ENCODE measurements around the gene CDC40.
"Not testable (repeated sequence)": the region's sequence is repeated elsewhere in the genome, so short reads cannot be mapped to it uniquely, and the experiment has no call there.

Gene CDC40

GRCh38 chr6:110201151-110201884, 21.1 kb downstream of the CDC40 start:
- DNase-seq, result no peak

- DNase-seq, result no peak
These were observed 27.4 kb downstream of the CDC40 start for GRCh38 chr6:110207652-110208051.

GRCh38 chr6:110211753-110212152, 31.5 kb downstream of the CDC40 start:
- no peak for DNase-seq

GRCh38 chr6:110214338-110214737, 34.1 kb downstream of the CDC40 start:
- DNase-seq, result no peak

- DNase-seq, result no peak
These were observed 35.9 kb downstream of the CDC40 start for GRCh38 chr6:110216140-110216539.

GRCh38 chr6:110217266-110217665, 37.0 kb downstream of the CDC40 start:
- no peak for DNase-seq

- no peak for DNase-seq
These were observed 41.5 kb downstream of the CDC40 start for GRCh38 chr6:110221738-110222137.

- no peak for DNase-seq
These were observed 46.0 kb downstream of the CDC40 start for GRCh38 chr6:110226261-110226660.

- DNase-seq, result no peak
These were observed 52.2 kb downstream of the CDC40 start for GRCh38 chr6:110232450-110232849.

GRCh38 chr6:110233770-110234374, 53.6 kb downstream of the CDC40 start:
- no peak for DNase-seq

GRCh38 chr6:110236007-110236406, 55.8 kb downstream of the CDC40 start:
- not testable (repeated sequence) for DNase-seq

- DNase-seq, result no peak
These were observed 59.5 kb downstream of the CDC40 start for GRCh38 chr6:110239526-110240274.

- not testable (repeated sequence) for DNase-seq
These were observed 64.4 kb downstream of the CDC40 start for GRCh38 chr6:110244621-110245020.

GRCh38 chr6:110246378-110246777, 66.2 kb downstream of the CDC40 start:
- DNase-seq, result no peak

GRCh38 chr6:110246900-110247546, 66.8 kb downstream of the CDC40 start:
- DNase-seq, result no peak

GRCh38 chr6:110250058-110250457, 69.8 kb downstream of the CDC40 start:
- no peak for DNase-seq

GRCh38 chr6:110250838-110251237, 70.6 kb downstream of the CDC40 start:
- DNase-seq, result no peak

GRCh38 chr6:110255211-110255750, 75.1 kb downstream of the CDC40 start:
- DNase-seq, result no peak

GRCh38 chr6:110256366-110256765, 76.1 kb downstream of the CDC40 start:
- DNase-seq, result no peak

GRCh38 chr6:110265273-110265672, 85.0 kb downstream of the CDC40 start:
- DNase-seq, result no peak

- DNase-seq, result no peak
These were observed 86.8 kb downstream of the CDC40 start for GRCh38 chr6:110266996-110267395.

- no peak for DNase-seq
These were observed 89.4 kb downstream of the CDC40 start for GRCh38 chr6:110269623-110270022.

GRCh38 chr6:110270165-110270564, 89.9 kb downstream of the CDC40 start:
- no peak for DNase-seq
